ENCODE results near the gene PRIM2.
A peak's percentile ranks its signal among the peaks of the same experiment; 100 is the strongest.
"Not testable (repeated sequence)": the region's sequence is repeated elsewhere in the genome, so short reads cannot be mapped to it uniquely, and the experiment has no call there.

The PRIM2 gene

GRCh38 chr6:57310817-57311157, 6.6 kb upstream of the PRIM2 start:
- H3K4me3 ChIP-seq (ENCODE audit: low read length) = no peak overlapping the region
- no peak for TF ChIP-seq CTCF (conservative IDR thresholded peaks at IDR 0.05; ENCODE audit: low read depth, low read length)
- no peak for DNase-seq (ENCODE audit: low read depth)

DNA sequence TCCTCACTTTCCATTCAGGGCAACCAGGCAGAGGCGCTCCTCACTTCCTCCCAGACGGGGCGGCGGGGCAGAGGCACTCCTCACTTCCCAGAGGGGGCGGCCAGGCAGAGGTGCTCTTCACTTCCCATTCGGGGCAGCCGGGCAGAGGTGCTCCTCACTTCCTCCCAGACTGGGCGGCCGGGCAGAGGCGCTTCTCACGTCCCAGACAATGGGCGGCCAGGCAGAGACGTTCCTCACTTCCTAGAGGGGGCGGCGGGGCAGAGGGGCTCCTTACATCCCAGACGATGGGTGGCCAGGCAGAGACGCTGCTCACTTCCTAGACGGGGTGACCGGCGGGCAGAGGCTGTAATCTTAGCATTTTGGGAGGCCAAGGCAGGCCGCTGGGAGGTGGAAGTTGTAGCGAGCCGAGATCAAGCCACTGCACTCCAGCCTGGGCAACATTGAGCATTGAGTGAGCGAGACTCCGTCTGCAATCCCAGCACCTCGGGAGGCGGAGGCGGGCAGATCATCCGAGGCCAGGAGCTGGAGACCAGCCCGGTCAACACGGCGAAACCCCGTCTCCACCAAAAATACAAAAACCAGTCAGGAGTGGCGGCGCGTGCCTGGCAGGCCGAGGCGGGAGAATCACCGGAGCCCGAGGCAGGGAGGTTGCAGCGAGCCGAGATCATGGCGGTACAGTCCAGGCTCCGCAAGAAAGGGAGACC, 6.0 kb upstream of the PRIM2 start:
- H3K4me3 ChIP-seq (ENCODE audit: low read length); DNase-seq (ENCODE audit: low read depth): not testable (repeated sequence)

DNA sequence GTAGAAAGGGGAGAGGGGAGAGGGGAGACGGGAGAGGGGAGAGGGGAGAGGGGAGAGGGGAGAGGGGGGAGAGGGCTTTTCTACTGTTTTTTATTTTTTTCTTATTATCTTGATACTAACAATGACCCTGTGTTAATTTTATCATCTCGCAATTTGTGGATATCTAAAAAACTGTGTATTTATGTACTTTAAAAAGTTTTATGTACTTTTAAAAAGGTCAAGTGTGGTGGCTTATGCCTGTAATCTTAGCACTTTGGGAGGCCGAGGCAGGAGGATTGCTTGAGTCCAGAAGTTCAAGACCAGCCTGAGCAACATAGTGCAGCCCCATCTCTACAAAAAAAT, 5.5 kb upstream of the PRIM2 start:
- no peak overlapping the region for H3K4me3 ChIP-seq (ENCODE audit: low read length)
- DNase-seq (ENCODE audit: low read depth) = no peak
- no peak for TF ChIP-seq CTCF (conservative IDR thresholded peaks at IDR 0.05; ENCODE audit: low read depth, low read length)

DNA sequence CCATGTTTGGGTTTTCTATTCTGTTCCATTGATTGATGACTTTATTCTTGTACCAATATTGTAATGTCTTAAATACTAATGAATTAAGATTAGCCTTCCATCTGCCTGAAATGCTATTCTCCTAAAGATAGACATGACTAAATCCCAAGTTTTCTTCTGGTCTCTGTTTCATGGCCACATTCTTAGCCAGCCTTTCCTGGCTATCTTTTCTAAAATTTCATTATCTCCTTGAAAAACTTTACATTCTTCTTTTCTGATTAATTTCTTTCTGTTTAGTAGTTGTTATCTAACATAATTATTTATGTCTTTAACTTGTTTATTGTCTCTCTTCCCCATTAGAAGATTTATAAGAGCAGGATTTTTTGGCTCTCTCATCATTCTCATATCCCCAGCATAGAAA, 4.4 kb upstream of the PRIM2 start:
- H3K4me3 ChIP-seq (ENCODE audit: low read length) = no peak overlapping the region
- TF ChIP-seq CTCF (conservative IDR thresholded peaks at IDR 0.05; ENCODE audit: low read depth, low read length) = no peak

GRCh38 chr6:57313711-57314471, 3.5 kb upstream of the PRIM2 start:
- no peak for TF ChIP-seq CTCF (conservative IDR thresholded peaks at IDR 0.05; ENCODE audit: low read depth, low read length)
- H3K4me3 ChIP-seq (ENCODE audit: low read length) = peak overlapping the region; percentile 1
- peak; percentile 77 for DNase-seq (ENCODE audit: low read depth)

More for the DNA sequence above, 4.4 kb upstream of the PRIM2 start:
- no peak for DNase-seq (ENCODE audit: low read depth)

- H3K4me3 ChIP-seq (ENCODE audit: low read length) = no peak overlapping the region
- DNase-seq (ENCODE audit: low read depth) = no peak
- TF ChIP-seq CTCF (conservative IDR thresholded peaks at IDR 0.05; ENCODE audit: low read depth, low read length) = no peak
These were observed 2.3 kb upstream of the PRIM2 start for GRCh38 chr6:57315111-57315510.

GRCh38 chr6:57315851-57316250, 1.6 kb upstream of the PRIM2 start:
- no peak for TF ChIP-seq CTCF (conservative IDR thresholded peaks at IDR 0.05; ENCODE audit: low read depth, low read length)
- no peak for DNase-seq (ENCODE audit: low read depth)
- no peak overlapping the region for H3K4me3 ChIP-seq (ENCODE audit: low read length)

All from retinal pigment epithelial cell (primary cell).